GM12878 (cell line): ENCODE results near the gene KCNJ3. TPM values are rescaled to one million over a fixed set of nuclear protein-coding genes. Genes with fewer than 3 reads are reported as not detected.

Experiments
- ATAC-seq: fragments of 200-7000 bp; cut with Tn5 transposase; 3 replicates; pipeline ENCODE4 v1.9.1; 2020; ENCODE audit warnings: mild to moderate bottlenecking, moderate library complexity
- BruUV-seq: library from RNA; stranded (reverse); fragments of 400-500 nt; replicated peaks from 2 replicates; lab custom pipeline; 2021; lab: Mats Ljungman, UMichigan
- CTCF ChIA-PET: fragments of 300-600 bp; sonication (Branson Sonifier 250); formaldehyde crosslinking; extraction: SDS; loops from one replicate; lab custom pipeline; 2021; ENCODE audit warnings: inconsistent platforms; lab: Yijun Ruan, JAX
- POLR2A ChIA-PET: fragments of 350-600 bp; formaldehyde crosslinking; extraction: SDS; loops from one replicate; lab custom pipeline; 2021; ENCODE audit warnings: inconsistent platforms; lab: Charles Lee
- RAD21 ChIA-PET: fragments of 300-600 bp; sonication (Branson Sonifier 250); formaldehyde crosslinking; loops from one replicate; lab custom pipeline; 2023; ENCODE audit warnings: antibody characterized with exemption; ENCODE audit not compliant: unreplicated experiment; lab: Charles Lee
- SMC1A ChIA-PET: fragments of 300-600 bp; sonication (Branson Sonifier 250); formaldehyde crosslinking; loops from one replicate; lab custom pipeline; 2023; ENCODE audit not compliant: unreplicated experiment, uncharacterized antibody; lab: Charles Lee
- DNase-seq: peaks from one replicate; pipeline ENCODE4 v3.0.0-alpha.2; 2011; ENCODE audit warnings: low read depth, low spot score
- FAIRE-seq: peaks from 3 replicates; lab custom pipeline; 2011; peaks lifted over from hg19 to GRCh38; lab: Jason Lieb, UNC
- H2AFZ ChIP-seq: 2 replicates; pipeline ENCODE4 v1.6.0; 2011; ENCODE audit warnings: low read depth, low read length, control low read depth; ENCODE audit not compliant: control insufficient read depth
- H3K27ac ChIP-seq: 2 replicates; pipeline ENCODE4 v1.5.1; 2011; ENCODE audit warnings: control low read depth; ENCODE audit not compliant: control insufficient read depth, insufficient read depth
- H3K27me3 ChIP-seq, 2 experiments: replicated peaks in 1 of 2; 2 replicates each; pipeline versions ENCODE4 v1.6.0 to v1.6.1; 2011; ENCODE audit warnings: low read length in 1 of 2; ENCODE audit not compliant: control insufficient read depth in 2 of 2, insufficient read depth in 2 of 2
- H3K36me3 ChIP-seq, 2 experiments: 2 replicates each; pipeline ENCODE4 v1.5.1; 2011; ENCODE audit warnings: low read length in 1 of 2; ENCODE audit not compliant: control insufficient read depth in 2 of 2, insufficient read depth in 2 of 2
- H3K4me1 ChIP-seq: 2 replicates; pipeline ENCODE4 v1.6.1; 2011; ENCODE audit warnings: mild to moderate bottlenecking, low read length, moderate library complexity, mixed read lengths; ENCODE audit not compliant: control insufficient read depth, insufficient read depth
- H3K4me2 ChIP-seq: 2 replicates; pipeline ENCODE4 v1.6.0; 2011; ENCODE audit warnings: control low read depth; ENCODE audit not compliant: control insufficient read depth, insufficient read depth
- H3K4me3 ChIP-seq: fragments of 200-600 bp; sonication (generic); 2 replicates; pipeline ENCODE4 v1.5.1; 2016
- H3K79me2 ChIP-seq: 2 replicates; pipeline ENCODE4 v1.6.0; 2011; ENCODE audit warnings: low read length; ENCODE audit not compliant: control insufficient read depth, insufficient read depth
- H3K9ac ChIP-seq: 2 replicates; pipeline ENCODE4 v1.8.0; 2011; ENCODE audit warnings: low read length, control low read depth, mixed read lengths; ENCODE audit not compliant: control insufficient read depth, insufficient read depth
- H3K9me3 ChIP-seq: replicated peaks from 3 replicates; pipeline ENCODE4 v1.5.1; 2011; ENCODE audit warnings: mild to moderate bottlenecking, low read length; ENCODE audit not compliant: control insufficient read depth, insufficient read depth
- H4K20me1 ChIP-seq: 2 replicates; pipeline ENCODE4 v1.6.0; 2011; ENCODE audit not compliant: control insufficient read depth, insufficient read depth
- BMI1 ChIP-seq: fragments of 450-650 bp; IDR thresholded peaks from 2 replicates; pipeline ENCODE4 v1.6.1; 2016; ENCODE audit warnings: mild to moderate bottlenecking, moderate library complexity, borderline replicate concordance
- CBX3 ChIP-seq: fragments of 200-600 bp; sonication (generic); IDR thresholded peaks from 2 replicates; pipeline ENCODE4 v1.6.1; 2016; ENCODE audit warnings: low read depth, borderline replicate concordance
- HCFC1 ChIP-seq: fragments of 150-350 bp; IDR thresholded peaks from 2 replicates; pipeline ENCODE4 v1.6.1; 2014; ENCODE audit warnings: low read length
- KDM1A ChIP-seq: fragments of 200-600 bp; sonication (generic); IDR thresholded peaks from 2 replicates; pipeline ENCODE4 v1.6.1; 2016; ENCODE audit warnings: borderline replicate concordance
- MEF2B ChIP-seq: fragments of 450-650 bp; IDR thresholded peaks from 2 replicates; pipeline ENCODE4 v1.6.1; 2018; ENCODE audit warnings: mild to moderate bottlenecking, moderate library complexity; ENCODE audit not compliant: partially characterized antibody, poor library complexity, severe bottlenecking
- PML ChIP-seq: IDR thresholded peaks from 2 replicates; pipeline ENCODE4 v1.6.1; 2012; ENCODE audit warnings: low read length, inconsistent platforms
- RELA ChIP-seq: fragments of 450-650 bp; IDR thresholded peaks from 2 replicates; pipeline ENCODE4 v1.8.0; 2014; ENCODE audit warnings: borderline replicate concordance; ENCODE audit not compliant: partially characterized antibody
- RUNX3 ChIP-seq: IDR thresholded peaks from 2 replicates; pipeline ENCODE4 v1.6.1; 2012; ENCODE audit warnings: low read length, inconsistent platforms
- SMARCA5 ChIP-seq: fragments of 450-650 bp; IDR thresholded peaks from 2 replicates; pipeline ENCODE4 v1.6.1; 2017; ENCODE audit warnings: mild to moderate bottlenecking
- ZNF217 ChIP-seq: fragments of 450-650 bp; IDR thresholded peaks from 2 replicates; pipeline ENCODE4 v1.6.1; 2017; ENCODE audit warnings: antibody characterized with exemption, mild to moderate bottlenecking
- WGBS: methylation state at CpG from one replicate; pipeline ENCODE4 v1.1.6; 2016; ENCODE audit warnings: low lambda C conversion rate; ENCODE audit not compliant: insufficient replicate concordance, insufficient coverage; ENCODE audit errors: missing lambda C conversion rate; 5-methylcytosine and 5-hydroxymethylcytosine counted together
- in situ Hi-C: fragments of 300-500 bp; cut with MboI; formaldehyde crosslinking; loops from 9 replicates; pipeline ENCODE4 v1.14.3; 2018; ENCODE audit warnings: mixed read lengths
- intact Hi-C: fragments of 100-400 bp; cut with micrococcal nuclease; formaldehyde crosslinking; loops from one replicate; pipeline ENCODE4 v1.14.2; 2022; ENCODE audit not compliant: unreplicated experiment
- polyA plus RNA-seq, 11 experiments: library from polyadenylated mRNA; depleted of rRNA in 4 of 11; unstranded in 6 of 11; stranded (reverse) in 5 of 11; fragments of >200 nt; fragmentation: Nextera tagmentation in 4 of 11; fragmentation: Illumina TruSeq in 1 of 11; extraction: Ambion mirVana in 4 of 11; extraction: Trizol in 1 of 11; gene quantifications; 1 replicate in 1 of 11; 2 replicates in 10 of 11; pipeline versions ENCODE4 v1.2.1 to v1.2.3, GENCODE V29; 2011 to 2016; ENCODE audit warnings: inconsistent platforms in 2 of 11, missing spikeins in 2 of 11, low read depth in 1 of 11
- total RNA-seq, 4 experiments: library from RNA; depleted of rRNA in 3 of 4; stranded (reverse); fragments of >200 nt in 3 of 4; fragmentation: Illumina TruSeq in 1 of 4; extraction: Trizol in 1 of 4; gene quantifications; 2 replicates each; pipeline versions ENCODE4 v1.2.1 to v1.2.3, GENCODE V29; 2013 to 2021
- TF ChIP-seq, protein P1 (sequence below): IDR thresholded peaks from 2 replicates; pipeline ENCODE4 v1.6.1; 2012; ENCODE audit warnings: mild to moderate bottlenecking, low read depth, low read length
- TF ChIP-seq, protein P2 (sequence below): fragments of 450-650 bp; IDR thresholded peaks from 2 replicates; pipeline ENCODE4 v1.6.1; 2016; ENCODE audit warnings: mild to moderate bottlenecking

Gene KCNJ3
- total and polyA plus RNA-seq, 10 of the 15 experiments (the other 5 are each of a cell fraction or from before 2014, with no cell fraction given), result 0.01 to 1.1 (median 0.04) TPM; not detected in 6

DNA sequence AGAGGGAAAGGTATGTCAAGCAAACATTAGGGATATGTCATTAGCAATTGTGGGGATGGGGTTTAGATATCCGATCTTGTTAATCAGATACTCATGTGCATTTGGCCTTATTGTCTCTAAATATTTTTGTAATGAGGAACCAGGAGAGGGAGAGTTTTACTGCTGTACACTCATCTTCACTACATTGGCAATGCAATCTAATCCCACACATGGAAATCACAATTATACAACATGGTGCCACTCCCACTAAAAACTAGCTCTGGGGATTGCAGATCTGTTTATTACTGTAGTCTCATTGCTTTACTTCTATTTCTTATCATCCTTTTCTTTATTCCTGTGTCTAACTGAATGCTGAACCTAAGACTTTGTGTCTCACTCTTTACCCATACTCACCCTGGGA, 39.6 kb upstream of the KCNJ3 start:
- intact Hi-C loops, result no loop called here
- H3K79me2 ChIP-seq, result no peaks in the 10 kb centered on the region
- H3K9ac ChIP-seq, result no peak overlapping the region
- CTCF ChIA-PET, result no interaction called here
- H3K27ac ChIP-seq, result no peak overlapping the region
- no peaks in the 10 kb centered on the region for H3K27me3 ChIP-seq
- RAD21 ChIA-PET, result no interaction called here
- no peaks in the 10 kb centered on the region for H4K20me1 ChIP-seq
- no peaks in the 10 kb centered on the region for H3K9me3 ChIP-seq
- H3K36me3 ChIP-seq, result no peaks in the 10 kb centered on the region
- WGBS, result 58% methylated on average over 1 of the region's 1 CpG
- SMC1A ChIA-PET, result no interaction called here
- no peak overlapping the region for H3K4me3 ChIP-seq
- no peak for TF ChIP-seq SMARCA5
- no peak for TF ChIP-seq BMI1
- TF ChIP-seq, protein P1, sequence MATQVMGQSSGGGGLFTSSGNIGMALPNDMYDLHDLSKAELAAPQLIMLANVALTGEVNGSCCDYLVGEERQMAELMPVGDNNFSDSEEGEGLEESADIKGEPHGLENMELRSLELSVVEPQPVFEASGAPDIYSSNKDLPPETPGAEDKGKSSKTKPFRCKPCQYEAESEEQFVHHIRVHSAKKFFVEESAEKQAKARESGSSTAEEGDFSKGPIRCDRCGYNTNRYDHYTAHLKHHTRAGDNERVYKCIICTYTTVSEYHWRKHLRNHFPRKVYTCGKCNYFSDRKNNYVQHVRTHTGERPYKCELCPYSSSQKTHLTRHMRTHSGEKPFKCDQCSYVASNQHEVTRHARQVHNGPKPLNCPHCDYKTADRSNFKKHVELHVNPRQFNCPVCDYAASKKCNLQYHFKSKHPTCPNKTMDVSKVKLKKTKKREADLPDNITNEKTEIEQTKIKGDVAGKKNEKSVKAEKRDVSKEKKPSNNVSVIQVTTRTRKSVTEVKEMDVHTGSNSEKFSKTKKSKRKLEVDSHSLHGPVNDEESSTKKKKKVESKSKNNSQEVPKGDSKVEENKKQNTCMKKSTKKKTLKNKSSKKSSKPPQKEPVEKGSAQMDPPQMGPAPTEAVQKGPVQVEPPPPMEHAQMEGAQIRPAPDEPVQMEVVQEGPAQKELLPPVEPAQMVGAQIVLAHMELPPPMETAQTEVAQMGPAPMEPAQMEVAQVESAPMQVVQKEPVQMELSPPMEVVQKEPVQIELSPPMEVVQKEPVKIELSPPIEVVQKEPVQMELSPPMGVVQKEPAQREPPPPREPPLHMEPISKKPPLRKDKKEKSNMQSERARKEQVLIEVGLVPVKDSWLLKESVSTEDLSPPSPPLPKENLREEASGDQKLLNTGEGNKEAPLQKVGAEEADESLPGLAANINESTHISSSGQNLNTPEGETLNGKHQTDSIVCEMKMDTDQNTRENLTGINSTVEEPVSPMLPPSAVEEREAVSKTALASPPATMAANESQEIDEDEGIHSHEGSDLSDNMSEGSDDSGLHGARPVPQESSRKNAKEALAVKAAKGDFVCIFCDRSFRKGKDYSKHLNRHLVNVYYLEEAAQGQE, result no peak
- no peak for TF ChIP-seq RUNX3
- FAIRE-seq (no peak), DNase-seq (no peak), ATAC-seq (no peak)
- in situ Hi-C loops, result no loop called here
- H3K4me1 ChIP-seq, result no peaks in the 10 kb centered on the region
- no TSS peak for BruUV-seq
- no peak overlapping the region for H2AFZ ChIP-seq
- H3K4me2 ChIP-seq, result no peak overlapping the region
- POLR2A ChIA-PET, result no interaction called here

DNA sequence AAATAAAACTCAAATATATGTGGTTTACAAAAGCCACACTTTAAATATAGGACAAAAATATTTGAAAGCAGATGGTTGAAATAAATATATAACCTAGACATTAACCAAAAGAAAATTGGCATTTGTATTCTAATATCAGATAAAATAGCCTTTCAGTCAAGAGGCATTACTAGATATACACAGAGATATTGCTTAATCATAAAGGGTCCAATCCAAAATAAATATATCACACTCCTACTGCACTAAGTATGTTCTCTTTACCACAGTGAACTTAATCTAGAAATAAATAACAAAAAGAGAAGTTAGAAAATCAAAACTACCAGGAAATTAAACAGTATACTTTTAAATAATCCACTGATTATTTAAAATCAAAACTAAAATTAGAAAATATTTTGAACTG, 34.2 kb upstream of the KCNJ3 start:
- in situ Hi-C loops, result no loop called here
- Histone ChIP-seq H3K9ac (no peak overlapping the region), H4K20me1 (no peaks in the 10 kb centered on the region), H3K4me2 (no peak overlapping the region), H3K27me3 (no peaks in the 10 kb centered on the region), H3K4me3 (no peak overlapping the region), H3K4me1 (no peaks in the 10 kb centered on the region), H2AFZ (no peak overlapping the region), H3K9me3 (no peaks in the 10 kb centered on the region), H3K27ac (no peak overlapping the region), H3K79me2 (no peaks in the 10 kb centered on the region), H3K36me3 (no peaks in the 10 kb centered on the region)
- ATAC-seq (no peak), FAIRE-seq (no peak), DNase-seq (no peak)
- no TSS peak for BruUV-seq
- intact Hi-C loops, result no loop called here
- ChIA-PET SMC1A (no interaction called here), CTCF (interaction anchor here (0.6 kb wide), 1 partner anchor 750 kb away, joined by 3 read pairs; no protein-coding TSS in a partner anchor), POLR2A (interaction anchor here (0.7 kb wide), 1 partner anchor 57 kb away, joined by 3 read pairs; no protein-coding TSS in a partner anchor), RAD21 (no interaction called here)
- TF ChIP-seq RELA, result no peak
- TF ChIP-seq ZNF217, result no peak
- no peak for TF ChIP-seq CBX3
- TF ChIP-seq, protein P2, sequence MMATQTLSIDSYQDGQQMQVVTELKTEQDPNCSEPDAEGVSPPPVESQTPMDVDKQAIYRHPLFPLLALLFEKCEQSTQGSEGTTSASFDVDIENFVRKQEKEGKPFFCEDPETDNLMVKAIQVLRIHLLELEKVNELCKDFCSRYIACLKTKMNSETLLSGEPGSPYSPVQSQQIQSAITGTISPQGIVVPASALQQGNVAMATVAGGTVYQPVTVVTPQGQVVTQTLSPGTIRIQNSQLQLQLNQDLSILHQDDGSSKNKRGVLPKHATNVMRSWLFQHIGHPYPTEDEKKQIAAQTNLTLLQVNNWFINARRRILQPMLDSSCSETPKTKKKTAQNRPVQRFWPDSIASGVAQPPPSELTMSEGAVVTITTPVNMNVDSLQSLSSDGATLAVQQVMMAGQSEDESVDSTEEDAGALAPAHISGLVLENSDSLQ, result no peak
- no peak for TF ChIP-seq KDM1A
- no peak for TF ChIP-seq MEF2B
- TF ChIP-seq PML, result no peak
- TF ChIP-seq HCFC1, result no peak
